GM21786 (cell line): ENCODE measurements around the gene TSTD1.
A peak's percentile ranks its signal among the peaks of the same experiment; 100 is the strongest.
"Not testable (repeated sequence)": the region's sequence is repeated elsewhere in the genome, so short reads cannot be mapped to it uniquely, and the experiment has no call there.

ENCODE experiments used
- ATAC-seq: cut with Tn5 transposase; IDR thresholded peaks from one replicate; pipeline ENCODE4 v1.9.1; 2021; ENCODE audit not compliant: unreplicated experiment

TSTD1 gene

DNA sequence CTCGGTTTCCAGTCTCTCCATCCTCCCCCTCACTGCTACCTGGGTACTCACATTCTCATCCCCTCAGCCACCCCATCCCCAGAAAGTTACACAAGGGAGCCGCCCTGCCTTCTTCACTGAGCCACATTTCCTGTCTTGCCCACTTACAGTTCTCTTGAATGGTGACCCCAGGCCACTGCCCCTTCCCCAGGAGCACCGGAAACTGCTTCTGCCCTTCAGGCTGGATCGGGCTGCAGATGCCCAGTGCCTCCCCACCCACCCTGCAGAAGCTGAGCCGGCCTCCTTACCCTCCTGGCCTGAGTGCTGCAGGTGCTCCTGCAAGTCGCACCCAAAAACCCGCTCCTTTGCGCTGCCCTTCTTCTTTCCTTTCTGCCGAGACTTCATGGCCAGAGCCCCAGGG lies 30.5 kb upstream of the TSTD1 start:
- no peak for ATAC-seq

DNA sequence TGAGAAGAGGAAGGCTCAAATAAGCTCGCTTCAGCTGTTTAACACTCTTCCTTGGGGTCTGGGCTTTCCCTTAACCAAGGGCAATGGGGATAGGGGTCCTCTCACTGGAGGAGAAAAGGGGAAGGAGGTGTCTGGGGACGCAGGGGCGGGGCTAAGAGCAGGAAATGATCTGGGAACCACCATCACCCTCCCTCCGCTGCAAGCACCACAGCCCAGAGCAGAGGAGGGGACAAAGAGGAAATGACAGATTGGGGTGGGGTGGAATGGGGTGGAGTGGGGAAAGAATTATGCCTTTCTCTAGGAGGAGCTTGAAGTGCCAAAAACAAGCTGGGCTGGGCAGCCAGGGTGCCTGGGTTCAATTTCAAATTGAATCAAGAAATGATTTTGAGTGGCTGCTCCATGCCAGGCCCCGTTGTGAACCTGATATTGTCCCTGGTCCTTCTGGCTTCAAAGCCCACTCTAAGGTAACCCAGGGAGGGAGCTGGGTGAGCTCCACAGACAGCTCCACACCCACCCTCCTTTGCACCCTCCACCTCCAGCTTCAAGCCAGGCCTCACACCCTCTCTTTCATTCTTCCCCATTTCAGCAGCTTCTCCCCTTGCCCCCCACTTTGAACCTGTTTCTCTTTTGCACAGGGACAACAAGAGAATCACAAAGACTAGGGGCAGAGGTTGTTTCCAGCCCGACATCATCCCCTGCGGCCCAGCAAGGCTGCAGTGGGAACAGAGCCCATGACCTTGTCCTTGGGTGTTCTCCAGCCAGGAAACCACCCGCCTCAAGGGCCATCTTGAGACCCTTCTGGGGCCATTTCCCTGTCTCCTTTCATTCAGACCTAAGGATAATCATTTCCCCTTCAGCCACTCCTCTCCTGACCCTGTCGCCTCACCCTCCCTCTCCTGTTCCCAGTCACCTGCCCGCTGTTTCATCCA lies 29.8 kb upstream of the TSTD1 start:
- peak; percentile 53 for ATAC-seq

DNA sequence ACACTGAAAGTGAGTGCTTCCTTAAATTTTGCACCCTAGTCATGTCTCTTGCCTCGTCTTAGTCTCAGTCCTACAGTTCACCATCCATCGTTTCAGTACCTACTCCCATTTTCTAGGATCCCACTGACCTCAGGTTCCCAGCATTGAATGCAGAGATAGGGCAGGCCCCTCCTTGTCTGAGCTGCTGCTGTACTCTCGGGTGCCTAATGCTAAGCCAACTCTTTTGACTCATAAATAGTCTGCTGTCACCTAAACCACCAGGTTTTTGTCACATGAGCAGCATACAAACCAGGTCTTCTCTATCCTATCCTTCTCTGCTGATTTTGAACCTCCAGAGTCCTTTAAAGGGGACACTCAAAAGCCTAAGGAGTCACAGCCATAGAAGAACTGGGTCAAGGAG lies 27.9 kb upstream of the TSTD1 start:
- no peak for ATAC-seq

DNA sequence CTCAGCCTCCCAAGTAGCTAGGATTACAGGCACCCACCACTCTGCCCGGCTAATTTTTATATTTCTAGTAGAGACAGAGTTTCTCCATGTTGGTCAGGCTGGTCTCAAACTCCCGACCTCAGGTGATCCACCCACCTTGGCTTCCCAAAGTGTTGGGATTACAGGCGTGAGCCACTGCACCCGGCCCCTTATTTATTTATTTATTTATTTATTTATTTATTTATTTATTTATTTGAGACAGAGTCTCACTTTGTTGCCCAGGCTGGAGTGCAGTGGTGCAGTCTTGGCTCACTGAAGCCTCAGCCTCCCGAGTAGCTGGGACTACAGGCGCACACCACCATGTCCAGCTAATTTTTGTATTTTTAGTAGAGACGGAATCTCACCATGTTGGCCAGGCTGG lies 26.9 kb upstream of the TSTD1 start:
- not testable (repeated sequence) for ATAC-seq

DNA sequence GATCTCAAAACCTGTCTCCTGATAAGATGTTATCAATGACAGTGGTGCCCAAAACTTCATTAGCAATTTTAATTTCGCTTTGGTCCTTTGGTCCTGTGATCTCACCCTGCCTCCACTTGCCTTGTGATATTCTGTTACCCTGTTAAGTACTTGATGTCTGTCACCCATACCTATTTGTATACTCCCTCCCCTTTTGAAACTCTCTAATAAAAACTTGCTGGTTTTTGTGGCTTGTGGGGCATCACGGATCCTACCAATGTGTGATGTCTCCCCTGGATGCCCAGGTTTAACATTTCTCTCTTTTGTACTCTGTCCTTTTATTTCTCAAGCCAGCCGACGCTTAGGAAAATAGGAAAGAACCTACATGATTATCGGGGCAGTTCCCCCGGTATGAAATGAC lies 25.2 kb upstream of the TSTD1 start:
- ATAC-seq: not testable (repeated sequence)

DNA sequence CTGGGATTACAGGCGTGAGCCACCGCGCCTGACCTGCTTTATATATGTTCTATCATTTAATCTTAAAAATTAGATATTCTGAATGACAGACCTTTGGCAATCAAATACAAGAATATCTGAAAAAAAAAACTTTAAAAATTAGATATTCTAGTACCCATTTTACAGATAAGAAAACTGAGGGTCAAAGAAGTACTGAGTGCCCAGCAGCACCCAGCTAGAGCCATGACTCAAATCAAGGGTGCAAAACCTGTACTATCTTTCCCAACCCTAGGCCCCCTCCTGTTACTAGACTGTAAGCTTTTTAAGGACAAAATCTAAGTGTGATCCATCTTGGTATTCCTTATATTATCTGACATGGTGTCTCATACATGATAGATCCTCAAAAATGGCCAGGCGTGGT lies 22.7 kb upstream of the TSTD1 start:
- no peak for ATAC-seq

DNA sequence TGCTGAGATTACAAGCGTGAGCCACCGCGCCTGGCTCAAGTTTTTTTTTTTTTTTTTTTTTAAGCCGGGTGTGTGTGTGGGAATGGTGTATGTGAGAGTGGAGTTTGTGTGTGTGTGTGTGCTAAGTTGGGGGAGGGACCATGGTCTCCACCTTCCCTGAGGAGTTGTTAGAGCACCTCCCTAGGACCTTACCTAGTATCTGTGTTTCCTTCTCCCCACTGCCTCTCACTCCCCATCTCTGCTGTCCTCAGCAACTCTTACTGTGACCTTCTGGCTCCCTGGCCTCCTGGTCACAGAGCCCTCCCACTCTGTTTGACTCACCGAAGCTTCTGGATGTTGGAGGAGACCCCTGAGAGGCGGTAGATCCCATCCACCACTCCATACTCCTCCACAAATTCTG lies 20.5 kb upstream of the TSTD1 start:
- ATAC-seq: no peak

DNA sequence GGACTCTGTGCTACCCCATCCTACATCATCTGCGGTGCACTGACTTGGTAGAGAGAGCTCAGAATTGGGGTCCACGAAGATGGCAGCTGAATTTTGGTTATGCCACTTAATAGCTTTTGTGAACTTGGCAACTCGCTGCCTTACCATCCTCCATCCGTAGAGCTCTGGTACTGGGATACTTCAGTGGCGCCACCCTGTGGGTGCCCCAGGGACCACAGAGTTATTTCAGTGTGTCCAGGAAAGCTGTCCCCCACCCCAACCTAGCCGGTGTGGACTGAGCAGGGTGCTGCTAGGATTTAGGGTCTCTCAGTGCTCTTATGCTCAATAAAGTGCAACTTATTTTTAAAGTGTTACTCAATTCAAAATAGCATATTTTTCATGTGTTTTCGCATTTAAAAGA lies 16.0 kb upstream of the TSTD1 start:
- no peak for ATAC-seq

DNA sequence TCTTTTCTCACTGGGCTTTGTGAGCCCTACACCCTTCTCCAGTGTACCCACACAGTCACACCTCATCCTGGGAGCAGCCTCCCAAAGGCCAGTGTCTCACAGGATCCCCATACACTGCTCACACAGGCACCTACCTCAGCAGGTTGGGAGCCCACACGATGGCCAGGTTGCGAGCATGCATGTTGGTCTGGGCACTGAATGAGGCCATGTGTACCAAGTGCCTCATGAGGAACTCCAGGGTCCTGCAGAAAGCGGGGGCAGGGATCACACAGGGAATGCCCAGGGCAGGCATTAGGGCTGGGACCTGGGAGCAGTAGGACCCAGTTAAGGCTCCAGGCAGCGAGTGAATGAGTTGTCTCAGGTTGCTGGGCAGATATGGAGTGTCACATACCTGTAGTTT lies 15.5 kb upstream of the TSTD1 start:
- no peak for ATAC-seq

DNA sequence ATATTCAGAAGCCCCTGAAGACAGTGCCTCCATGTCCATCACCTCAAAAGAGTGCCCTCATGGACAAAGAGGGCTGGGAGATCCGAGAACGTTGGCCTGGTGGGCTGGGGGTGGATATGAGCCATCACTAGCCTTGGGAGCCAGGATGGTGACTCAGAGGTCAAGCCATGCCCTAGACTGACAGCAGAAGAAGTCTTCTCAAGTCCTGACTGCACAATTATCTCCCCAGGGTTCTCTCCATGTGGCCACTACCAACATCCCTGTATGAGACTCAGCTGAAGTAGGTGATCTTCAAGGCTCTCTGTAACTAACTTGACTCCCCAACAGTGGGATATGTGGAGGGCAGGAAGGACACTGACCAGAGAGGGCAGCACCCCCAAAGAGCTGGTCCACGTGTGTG lies 14.1 kb upstream of the TSTD1 start:
- ATAC-seq: no peak

DNA sequence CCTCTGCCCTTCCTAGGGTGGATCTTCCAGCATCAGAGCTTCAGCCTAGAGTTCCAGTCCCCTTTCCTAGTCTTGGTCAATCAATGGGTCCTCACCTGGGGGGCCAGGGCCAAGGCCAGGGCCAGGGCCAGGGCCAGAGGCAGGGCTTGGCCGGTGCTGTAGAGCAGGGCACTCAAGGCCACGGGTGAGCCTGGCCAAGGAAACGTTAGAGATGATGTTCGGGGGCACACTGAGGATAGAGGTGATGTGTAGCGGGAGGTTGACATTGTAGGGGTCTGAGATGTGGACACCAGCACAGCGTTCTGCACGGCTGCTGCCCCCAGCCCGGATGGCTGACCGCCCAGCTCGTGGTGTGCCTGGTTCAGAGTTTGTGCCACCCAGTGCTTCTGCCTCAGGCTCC lies 12.5 kb upstream of the TSTD1 start:
- ATAC-seq: no peak

DNA sequence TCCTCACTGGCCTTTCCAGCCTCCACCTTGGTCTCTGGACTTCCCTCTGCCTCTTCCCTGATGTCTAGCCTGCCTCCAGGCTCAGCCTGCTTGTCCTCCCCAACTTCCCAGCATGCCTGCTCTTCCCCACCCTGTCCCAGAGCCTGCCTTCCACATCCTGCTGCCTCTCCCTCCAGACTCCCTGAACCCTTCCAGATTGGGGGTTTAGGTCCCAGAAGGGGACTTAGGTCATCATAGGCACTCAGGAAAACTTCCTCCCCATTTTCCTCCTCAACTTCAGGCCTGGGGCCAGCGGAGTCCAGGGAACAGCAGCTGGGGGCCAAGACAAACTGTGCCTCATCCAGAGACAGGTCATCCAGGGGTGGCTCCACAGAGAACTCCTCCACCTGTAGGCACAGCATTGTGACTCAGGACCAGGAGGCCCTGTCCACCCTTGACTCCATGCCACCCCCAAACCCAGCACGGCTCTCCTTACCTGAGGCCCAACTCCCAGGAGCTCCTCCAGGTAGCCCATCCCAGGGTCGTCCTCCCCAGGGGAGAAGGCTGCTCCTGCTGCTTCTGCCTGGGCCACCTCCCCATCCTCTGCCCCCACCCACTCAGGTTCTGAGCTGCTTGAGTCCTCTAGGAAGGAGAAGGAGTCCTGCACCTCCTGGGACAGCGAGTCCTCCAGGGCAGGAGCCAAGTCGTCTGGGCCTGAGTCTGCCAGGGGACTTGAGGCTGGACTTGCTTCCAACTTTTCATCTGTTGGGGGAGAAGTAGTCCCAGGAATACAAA lies 10.4 kb upstream of the TSTD1 start:
- ATAC-seq: no peak

DNA sequence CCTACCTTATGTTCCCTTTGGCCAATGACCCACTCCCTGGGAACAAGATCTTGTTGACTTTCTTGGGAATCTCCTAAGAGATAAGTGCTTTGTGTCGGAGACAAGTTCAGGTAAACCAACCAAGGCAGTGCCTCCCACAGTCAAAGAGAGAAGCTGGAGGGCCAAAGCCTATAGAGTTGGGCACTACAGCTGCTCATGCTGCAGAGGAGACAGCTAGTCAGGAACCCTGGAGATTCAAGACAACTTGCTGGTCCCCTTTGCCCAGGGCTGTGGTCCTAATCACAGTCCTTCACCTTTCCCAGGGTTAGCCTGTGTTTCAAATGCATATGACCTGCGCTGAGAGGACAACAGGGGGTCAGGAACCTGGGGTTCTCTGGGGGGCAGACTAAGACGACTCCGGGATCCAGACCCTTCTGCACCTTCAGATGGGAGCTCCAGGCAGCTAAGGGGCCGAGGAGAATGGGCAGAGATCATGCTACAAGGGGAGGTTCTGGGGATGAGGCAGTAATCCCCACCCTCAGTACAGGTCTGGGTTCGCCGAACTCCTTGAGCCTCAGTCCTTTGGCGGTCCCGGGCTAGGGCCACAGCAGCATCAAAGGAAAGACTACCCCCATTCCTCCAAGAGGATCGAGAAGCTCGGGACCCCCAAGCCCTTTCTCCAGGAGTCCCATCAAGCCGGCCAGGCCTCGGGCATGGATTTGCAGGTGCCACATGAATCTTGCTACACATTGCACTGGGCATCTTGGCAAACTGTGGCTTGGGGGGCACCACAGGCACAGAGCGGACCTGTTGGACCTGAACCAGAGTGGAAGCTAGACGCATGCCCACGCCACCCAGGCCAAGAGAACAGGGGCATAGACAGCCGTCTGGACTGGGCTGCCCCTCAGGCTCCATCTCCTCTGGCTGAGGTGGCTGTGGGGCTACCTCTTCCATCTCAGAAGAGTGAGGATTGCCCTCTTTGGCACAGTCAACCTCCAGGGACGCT lies 9.0 kb upstream of the TSTD1 start:
- ATAC-seq: no peak

DNA sequence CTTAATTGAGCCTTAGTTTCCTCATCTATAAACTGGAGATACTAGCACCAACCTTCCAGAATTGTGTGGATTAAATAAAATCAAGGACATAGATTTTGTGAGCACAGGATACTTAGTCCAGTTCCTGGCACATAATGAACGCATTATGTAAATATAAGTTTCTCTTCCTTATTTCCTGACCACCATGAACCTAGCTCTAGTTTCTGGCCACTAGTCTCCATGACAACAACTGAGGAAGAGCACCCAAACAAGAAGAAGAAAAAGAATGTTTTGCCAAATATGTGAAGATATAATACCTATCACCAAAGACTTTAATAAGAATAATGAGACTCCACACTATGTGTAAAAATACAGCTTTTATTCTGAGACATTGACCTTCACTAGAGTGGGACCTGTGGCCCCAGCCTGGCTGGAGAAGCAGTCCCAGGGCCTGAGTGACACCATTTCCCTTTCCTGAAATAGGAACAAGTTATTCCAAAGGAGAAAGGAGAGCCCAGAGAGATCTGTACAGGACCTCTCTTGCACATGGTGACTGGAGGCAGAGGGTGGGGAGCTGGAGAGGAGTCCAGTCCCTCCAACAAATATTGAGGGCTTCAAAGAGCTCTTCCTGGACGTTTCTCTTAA lies 8.0 kb upstream of the TSTD1 start:
- peak; percentile 41 for ATAC-seq

DNA sequence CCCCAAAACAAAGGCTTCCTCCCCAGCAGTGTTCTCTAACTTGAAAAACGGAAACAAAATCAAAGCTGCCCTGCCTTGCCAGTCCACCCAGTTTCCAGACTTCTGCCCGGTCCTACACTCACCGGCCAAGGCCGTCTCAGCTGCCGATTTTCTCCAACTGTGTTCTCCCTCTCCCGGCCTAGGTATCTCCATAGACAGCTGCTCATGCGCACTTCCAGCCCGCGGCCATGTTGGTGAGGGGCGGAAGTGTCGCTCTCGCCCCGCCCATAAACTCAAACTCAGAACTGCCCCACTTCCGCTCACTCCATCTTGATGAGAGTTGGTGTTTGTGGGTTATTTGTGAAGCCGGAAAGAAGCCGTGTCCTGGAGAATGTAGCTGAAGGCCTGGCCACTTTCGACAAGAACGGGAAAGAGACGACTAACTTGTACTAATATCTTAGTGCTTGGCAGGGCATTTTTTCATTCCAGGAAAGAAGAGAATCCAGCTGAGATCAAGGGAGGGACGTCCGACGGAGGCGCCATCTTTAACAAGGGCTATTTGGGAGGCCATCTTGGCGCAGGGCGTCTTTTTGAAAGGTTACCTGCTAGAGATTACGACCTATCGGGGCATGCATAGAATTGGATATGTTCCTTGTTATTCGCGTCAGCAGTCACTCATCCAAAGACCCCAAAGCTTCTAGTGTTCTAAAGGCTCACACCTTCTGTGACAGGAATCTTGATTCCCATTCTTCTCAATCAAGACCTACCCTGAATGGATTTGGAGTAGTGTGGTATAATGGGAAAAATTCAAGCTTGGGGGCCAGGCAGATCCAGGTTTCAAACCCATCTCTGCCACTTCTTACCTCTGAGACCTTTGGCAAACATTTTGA lies 7.2 kb upstream of the TSTD1 start, which contains the start of gene USF1:
USF1 (minus strand) TSS at position 242 of the 869 bp plus-strand sequence. CDS start 2,702 bp downstream, outside the sequence.
- peak; percentile 62 for ATAC-seq

DNA sequence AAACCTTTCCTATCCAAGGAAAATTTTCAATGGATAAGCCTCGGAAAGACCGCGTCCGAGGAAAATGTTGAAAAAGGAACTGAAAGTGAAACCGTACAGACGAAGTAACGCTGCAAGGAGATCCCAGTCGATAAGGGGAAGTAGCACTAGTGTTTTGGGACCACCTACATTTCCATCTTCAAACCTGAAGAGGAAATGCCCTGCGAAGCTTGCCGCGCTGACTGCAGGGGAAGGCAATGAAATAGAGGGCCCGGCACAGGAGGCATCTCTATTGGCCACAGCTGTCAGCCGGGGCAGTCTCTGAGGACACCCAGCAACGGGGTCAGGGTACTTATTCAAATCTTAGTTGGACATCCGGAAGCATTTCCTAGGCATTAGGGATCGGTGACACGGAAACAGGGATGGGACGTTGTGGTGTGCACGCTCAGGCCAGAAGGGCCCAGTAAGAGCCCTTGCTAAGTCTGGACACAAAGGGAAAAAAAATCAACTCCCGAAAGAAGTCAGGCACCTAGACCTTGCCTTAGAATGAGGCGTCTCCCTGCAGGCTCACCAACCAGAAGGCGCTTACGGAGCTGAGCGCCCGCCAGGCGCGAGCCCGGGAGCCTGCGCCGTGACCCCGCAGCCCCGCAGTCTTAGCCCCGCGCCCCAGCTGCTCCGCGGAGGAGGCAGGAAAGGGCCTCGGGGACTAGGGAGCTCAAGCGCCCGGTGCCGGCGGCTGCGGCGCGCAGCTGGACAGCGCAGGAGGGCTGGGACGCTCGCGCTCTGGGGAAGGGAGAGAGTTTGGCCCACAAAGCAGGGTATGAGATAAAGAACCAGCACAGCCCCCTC lies 6.4 kb upstream of the TSTD1 start:
- ATAC-seq: peak; percentile 39

DNA sequence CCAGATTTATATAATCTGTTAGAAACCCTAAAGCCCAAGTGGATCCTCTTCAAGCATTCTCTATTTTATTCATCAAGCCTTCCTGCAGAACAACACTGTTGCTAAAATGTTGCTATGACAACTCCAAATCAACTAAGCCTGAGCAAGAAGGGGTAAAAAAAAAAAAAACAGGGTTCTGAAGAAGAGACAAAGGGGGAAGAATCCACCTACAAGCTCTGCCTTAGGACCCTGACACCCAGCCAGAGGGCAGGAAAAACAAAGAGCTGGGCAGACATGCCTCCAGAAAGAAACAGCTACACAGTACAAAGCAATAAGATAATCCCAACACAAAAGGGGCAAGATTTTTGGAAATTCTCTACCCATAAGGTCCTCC lies 5.8 kb upstream of the TSTD1 start:
- ATAC-seq: no peak

DNA sequence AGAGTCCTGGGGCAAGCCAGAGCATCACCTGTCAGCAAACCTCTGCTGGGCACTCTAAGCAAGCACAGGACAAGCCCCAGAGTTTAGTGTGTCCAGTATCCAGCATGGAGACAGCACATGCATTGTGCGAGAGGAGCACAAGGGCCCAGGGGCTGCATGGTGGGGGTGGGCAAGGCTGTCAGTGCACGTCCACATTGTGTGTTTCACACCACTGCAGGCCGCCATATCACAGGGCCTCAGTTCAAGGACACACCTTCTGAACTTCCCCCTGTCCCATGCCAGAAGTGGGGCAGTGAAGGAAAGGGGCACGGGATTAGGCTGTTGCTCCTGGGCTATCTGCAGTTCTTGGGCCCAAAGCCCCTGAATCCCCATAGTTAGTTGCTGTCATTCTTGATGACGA lies 782 bp upstream of the TSTD1 start:
- no peak for ATAC-seq

DNA sequence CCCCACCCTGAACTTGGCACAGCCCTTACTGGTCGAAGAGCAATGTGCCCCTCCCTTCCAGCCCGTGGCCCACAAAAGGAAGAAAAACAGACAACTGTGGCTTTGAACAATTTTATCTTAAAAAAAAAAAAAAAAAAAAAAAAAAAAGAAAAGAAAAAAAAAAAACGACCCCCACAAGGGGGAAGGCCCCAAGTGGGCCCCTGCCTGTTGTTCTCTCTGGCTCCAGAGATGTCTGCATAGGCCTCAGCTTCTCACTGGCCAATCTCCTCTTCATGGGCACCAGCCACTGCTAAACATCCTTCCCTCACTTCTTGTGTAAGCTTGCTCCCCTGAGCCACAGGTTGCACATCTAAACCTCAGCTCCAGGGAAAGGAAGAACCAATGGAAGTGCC lies 386 bp upstream of the TSTD1 start:
- no peak for ATAC-seq
